Stimulated activated CD8-positive, alpha-beta memory T cell treated with anti-CD3 and anti-CD28 coated beads, Interleukin-12 subunit alpha, Interleukin-12 subunit beta, amount 100 ng/mL, for 24 hours (primary cell): ENCODE measurements around the gene GMPPB.
A peak's percentile ranks its signal among the peaks of the same experiment; 100 is the strongest.
"Not testable (repeated sequence)": the region's sequence is repeated elsewhere in the genome, so short reads cannot be mapped to it uniquely, and the experiment has no call there.

ENCODE experiments used
- DNase-seq: peaks from one replicate; pipeline ENCODE4 v3.0.0-alpha.2; 2020; ENCODE audit errors: extremely low read depth

The GMPPB gene

DNA sequence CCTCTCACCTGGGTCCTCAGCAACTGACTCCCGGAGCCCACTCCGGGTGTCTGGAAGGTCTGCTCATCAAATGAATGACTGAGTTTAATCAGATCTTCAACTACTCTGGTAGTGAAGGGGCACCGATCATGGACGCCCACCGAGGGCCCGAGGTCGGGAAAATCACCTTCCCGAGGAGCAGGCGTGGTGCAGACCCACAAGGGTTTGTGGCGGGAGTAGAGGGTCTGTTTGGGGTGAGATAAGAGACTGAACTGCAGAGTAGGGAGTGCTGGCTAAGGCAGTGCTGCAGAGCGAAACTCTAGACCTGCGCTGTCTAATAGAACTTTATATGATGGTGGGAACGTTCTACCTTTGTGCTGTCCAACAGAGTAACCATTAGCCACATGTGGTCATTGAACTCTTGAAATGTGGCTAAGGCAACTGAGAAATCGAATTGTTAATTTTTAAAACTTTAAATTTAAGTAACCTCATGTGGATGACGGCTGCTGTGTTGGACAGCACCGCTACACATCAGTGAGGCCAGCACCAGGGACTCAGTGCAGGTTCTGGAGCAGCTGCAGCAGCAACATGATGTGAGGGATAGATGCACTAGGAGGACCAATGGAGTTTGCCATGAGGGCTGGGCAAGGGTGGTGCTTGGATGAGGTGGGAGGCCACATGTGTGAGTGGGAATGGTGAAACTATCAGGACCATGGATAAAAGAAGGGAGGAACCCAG, 33.7 kb downstream of the GMPPB start:
- DNase-seq, result not testable (repeated sequence)

DNA sequence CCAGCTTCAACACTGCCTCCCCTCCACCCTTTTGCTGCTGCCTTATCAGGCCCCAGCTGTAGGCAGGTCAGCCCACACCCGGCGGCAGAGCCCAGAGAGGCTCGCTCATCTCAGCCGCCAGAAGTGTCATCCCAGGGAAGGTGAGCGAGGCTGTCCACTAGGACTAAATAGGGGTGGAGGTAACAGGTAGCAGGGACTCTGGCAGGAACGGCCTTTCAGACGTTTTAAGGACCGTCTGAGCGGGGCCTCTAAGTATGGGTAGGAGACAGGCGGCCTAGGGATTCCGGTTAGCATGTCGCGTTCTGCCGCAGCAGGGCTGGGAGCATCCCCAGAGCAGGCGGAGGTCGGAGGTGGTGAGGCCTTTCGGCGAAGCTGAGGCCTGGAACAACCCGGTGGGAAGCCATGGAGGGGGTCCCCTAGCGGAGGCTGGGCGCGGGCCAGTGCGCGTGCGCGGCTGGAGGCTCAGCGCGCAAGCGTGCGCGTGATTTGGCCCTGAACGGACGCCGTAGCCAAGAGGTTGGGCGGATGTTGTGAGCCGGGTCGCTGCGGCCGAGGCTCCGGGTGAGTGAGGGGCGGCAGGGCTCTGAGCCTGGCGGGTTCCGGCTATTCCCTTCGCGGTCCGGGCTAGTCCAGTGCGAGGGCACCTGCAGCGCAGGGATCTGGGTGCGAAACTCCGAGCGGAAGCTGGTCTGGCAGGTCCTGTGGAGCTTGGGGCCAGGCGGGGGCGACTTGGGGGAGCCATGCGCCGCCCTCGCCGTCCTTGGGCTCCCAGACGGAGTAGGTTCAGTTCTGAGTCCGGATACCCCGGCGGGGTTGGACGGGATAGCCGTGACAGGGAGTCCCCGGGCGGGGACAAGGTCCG, 34.5 kb downstream of the GMPPB start, which contains the start of the genes MST1 and RNF123:
Gene MST1 (minus strand): TSS at position 429 of the 862 bp plus-strand sequence. CDS start 783 bp downstream, outside the sequence.
Gene RNF123 (plus strand): TSS at position 512 of the 862 bp plus-strand sequence. CDS start 1,609 bp downstream, outside the sequence.
- DNase-seq, result peak; percentile 79

- not testable (repeated sequence) for DNase-seq
Observed at GRCh38 chr3:49688338-49689045, 35.3 kb downstream of the GMPPB start.

DNA sequence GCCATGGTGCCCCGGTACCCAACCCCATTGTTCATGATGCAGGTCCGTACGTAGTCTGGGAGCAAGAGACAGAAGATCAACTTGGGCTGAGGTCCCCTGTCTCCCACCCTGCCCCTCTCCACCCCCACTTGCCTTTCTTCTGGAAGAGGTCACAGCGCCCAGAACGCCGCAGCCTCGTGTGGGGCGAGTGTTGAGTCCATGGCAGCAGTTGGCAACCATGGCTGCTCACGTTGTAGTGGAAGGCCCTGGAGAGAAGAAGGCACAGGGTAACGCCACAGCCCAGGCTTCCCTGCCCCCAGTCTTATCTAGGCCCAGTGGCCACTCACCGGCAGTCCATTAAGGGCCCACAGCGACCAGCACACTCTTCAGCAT, 36.3 kb downstream of the GMPPB start:
- DNase-seq, result not testable (repeated sequence)

DNA sequence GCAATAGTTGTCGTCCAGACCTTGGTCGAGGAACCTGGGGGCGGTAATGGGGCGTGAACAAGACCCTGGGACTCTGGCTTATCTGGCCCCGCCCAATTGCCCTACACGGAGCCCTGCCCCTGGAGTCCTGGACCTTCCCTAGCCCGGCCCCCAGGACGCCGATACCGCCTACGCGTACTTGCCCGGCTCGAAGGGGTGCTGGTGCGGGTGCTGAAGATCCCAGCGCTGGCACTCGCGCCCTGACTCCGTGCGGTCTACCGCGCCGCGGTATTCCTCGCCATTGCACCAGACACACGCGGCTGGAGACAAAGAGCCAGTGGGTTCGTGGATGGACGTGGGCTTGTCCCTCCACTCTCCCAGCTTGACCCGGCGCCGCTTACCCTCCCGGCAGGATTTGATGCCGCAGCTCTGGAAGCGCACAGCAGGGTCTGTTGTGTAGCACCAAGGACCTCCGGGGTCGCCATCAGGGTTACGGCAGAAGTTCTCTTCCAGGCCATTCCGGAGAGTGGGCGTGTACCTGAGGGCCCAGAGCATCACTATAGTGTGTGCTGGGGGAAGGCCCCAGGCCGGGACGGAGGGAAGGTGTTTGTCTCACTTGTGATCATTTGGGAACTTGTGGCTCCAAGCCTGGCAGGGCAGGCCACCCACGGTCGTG, 36.9 kb downstream of the GMPPB start:
- DNase-seq, result not testable (repeated sequence)

- not testable (repeated sequence) for DNase-seq
Observed at GRCh38 chr3:49686346-49686745, 37.4 kb downstream of the GMPPB start.

GRCh38 chr3:49685846-49686245, 37.9 kb downstream of the GMPPB start:
- not testable (repeated sequence) for DNase-seq

- DNase-seq, result not testable (repeated sequence)
Observed at GRCh38 chr3:49685103-49685502, 38.6 kb downstream of the GMPPB start.

DNA sequence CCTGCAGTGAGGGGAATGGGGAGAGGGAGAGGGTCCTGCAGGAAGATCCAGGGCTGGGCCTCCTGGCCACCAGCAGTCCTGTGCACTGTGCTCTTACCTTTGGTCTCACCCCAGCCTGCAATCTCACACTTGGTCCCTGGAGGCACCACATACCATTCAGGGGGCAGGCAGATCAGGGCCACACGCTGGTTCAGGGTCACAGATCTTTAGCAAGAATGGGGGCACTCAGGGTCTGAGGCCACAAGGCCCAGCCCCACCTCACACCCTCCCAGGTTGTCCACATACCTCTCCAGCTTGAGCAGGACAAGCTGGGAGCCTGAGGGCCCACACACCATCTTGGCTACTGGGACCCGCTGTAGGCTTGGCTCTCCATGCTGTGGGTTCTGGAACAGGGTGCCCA, 39.3 kb downstream of the GMPPB start:
- DNase-seq, result not testable (repeated sequence)

- DNase-seq, result no peak
Observed at GRCh38 chr3:49683162-49683561, 40.6 kb downstream of the GMPPB start.

DNA sequence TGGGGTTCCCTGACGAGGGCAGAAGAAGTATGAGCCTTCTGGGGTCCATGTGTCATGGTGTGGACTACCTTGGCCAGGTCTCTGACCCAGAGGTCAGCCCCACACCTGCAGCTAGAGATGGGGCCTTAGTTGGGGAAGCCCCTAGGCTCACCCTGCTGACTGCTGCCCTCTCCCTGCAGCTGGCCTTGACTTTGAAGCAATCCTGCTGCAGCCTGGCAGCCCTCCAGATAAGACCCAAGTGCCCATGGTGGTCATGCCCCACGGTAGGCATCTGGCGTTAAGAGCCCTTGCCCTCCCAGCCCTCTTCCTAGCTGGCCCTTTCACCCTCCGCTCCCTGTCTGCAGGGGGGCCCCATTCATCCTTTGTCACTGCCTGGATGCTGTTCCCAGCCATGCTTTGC, 42.2 kb downstream of the GMPPB start:
- no peak for DNase-seq

DNA sequence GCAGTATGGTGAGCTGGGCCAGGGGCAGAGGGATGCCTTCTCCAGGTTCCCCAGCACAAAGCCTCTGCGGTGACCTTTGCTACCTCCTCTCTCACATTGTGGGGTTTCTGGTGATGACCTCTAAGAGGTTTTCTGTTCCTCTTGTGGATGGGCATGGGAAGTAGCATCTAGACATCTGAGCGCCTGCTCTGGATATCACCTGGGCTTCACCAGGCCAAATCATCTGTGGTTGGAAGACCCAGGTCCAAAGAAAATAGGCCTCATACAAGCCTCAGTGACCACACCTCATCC, 42.6 kb downstream of the GMPPB start:
- DNase-seq, result no peak

DNA sequence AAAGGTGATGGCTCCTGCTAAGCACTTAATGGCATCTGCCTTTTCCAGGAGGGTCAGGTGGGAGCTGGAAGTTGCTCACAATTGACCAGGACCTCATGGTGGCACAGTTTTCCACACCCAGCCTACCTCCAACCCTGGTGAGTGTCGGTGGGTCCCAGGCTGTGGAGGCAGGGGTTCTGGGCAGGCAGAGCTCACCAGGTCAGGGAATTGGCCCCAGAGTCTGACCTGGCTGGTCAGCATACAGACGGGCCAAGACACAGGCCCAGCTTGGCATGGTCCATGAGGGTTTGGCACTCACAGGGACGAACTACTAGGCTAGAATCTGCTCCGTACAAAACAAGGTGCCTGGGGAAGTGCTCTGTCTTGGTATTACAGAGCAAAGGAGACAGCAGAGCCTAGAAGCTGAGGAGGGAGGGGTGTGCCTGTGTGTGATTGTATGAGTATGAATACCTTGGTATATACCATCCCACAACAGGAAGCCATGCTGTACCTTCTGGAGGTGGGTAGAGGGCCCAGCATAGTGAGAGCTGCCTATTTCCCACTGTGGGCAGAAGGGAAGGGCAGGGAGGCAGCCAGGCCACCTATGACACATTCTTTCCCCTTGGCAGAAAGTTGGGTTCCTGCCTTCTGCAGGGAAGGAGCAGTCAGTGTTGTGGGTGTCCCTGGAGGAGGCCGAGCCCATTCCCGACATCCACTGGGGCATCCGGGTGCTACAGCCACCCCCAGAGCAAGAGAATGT, 43.1 kb downstream of the GMPPB start:
- DNase-seq, result no peak

- DNase-seq, result no peak
Observed at GRCh38 chr3:49675912-49676311, 47.8 kb downstream of the GMPPB start.

GRCh38 chr3:49674497-49674983, 49.2 kb downstream of the GMPPB start:
- no peak for DNase-seq

DNA sequence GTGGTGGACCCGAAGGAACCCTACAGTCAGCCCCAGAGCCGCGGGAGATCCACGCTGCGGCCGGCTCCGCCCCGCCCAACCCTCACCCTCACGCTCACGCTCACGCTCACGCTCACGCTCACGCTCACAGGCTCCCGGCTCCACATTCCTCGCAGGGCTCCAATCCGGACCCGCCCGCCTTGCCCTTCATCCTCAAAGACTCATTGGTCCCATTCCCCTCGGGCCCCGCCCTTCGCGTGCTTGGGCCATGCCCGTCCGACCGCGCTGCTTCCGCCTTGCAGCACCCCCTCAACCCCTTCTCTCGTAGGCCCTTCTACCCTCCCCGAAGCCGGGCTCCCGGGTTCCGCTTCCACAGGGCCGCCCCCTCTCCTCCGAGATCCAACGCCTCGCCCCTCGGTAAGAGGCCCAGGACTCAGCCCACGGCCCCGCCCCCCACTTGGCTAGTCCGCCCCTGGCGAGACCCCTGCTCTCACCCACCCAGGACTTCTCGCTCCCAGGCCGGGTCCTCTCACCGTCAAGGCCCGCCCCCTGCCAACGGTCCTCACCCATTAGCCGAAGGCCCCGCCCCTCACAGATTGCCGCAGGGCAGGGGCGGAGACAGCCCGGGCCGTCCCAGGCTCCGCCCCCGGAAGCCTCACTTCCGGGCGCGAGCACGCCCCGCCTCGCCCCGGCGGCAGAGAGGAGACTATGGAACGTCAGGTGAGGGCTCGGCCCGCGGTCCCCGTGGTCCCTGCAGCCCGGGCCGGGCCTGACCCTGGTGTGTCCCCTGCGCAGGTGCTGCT, 49.8 kb downstream of the GMPPB start, which contains the start of gene APEH:
Gene APEH (plus strand): TSS at position 637 of the 782 bp plus-strand sequence. CDS start 51 bp downstream, at position 688.
- peak; percentile 96 for DNase-seq

DNA sequence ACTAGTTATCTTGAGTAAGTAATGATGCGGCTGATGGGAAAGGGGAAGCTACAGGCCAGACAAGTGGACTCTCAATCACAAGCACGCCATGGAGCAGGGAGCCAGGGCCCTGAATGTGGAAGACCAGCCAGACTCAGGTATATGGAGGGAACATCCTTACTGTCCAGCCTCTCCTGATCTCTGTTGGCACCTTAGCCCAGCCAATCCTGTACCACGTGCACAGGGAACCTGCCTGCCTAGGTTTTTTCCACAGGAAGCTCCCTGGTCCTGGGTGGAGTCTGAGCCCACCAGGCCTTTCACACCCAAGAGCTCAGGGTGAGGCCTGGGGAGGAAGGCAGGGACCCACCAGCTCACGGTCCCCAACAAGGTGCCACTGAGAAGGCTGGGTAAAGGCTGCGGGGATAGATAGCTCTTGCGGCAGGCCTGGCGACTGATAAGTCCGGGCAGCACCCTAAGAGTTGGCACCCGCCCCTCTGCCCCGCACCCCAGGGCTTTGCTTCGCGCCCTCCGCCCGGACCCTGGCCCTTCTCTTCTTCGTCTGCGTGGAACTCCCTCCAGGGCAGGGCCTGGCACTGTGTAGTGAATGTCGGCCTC, 50.5 kb downstream of the GMPPB start:
- DNase-seq, result peak; percentile 5

- peak; percentile 35 for DNase-seq
Observed at GRCh38 chr3:49671291-49672288, 52.2 kb downstream of the GMPPB start.
